Measurements from ENCODE around the gene CAMP. TPM values are rescaled to one million over a fixed set of nuclear protein-coding genes. Genes with fewer than 3 reads are reported as not detected.
"Not testable (repeated sequence)": the region's sequence is repeated elsewhere in the genome, so short reads cannot be mapped to it uniquely, and the experiment has no call there.

CAMP gene

DNA sequence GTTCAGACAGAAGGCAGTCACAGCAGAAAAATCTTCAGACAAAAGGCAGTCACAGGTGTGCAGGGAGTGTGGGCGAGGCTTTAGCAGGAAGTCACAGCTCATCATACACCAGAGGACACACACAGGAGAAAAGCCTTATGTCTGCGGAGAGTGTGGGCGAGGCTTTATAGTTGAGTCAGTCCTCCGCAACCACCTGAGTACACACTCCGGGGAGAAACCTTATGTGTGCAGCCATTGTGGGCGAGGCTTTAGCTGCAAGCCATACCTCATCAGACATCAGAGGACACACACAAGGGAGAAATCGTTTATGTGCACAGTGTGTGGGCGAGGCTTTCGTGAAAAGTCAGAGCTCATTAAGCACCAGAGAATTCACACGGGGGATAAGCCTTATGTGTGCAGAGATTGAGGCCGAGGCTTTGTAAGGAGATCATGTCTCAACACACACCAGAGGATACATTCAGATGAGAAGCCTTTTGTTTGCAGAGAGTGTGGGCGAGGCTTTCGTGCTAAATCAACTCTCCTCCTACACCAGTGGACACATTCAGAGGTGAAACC is 45.2 kb downstream of the CAMP start:
- no peaks in the 10 kb centered on the region for H3K4me1 ChIP-seq (ENCODE audit: control insufficient read depth, insufficient read depth, low read length)
- H3K4me2 ChIP-seq (ENCODE audit: low read length) = no peak overlapping the region
- H3K27me3 ChIP-seq (ENCODE audit: control insufficient read depth, insufficient read depth, low read length) = no peaks in the 10 kb centered on the region
- no peaks in the 10 kb centered on the region for H3K9me3 ChIP-seq (replicated peaks; ENCODE audit: low read length)
- H3K4me3 ChIP-seq (ENCODE audit: low read length) = no peak overlapping the region
- H3K9ac ChIP-seq (ENCODE audit: low read depth, low read length) = no peak overlapping the region
- H3K36me3 ChIP-seq (ENCODE audit: insufficient read depth, low read length) = peaks cover 9% of the 10 kb centered on the region

DNA sequence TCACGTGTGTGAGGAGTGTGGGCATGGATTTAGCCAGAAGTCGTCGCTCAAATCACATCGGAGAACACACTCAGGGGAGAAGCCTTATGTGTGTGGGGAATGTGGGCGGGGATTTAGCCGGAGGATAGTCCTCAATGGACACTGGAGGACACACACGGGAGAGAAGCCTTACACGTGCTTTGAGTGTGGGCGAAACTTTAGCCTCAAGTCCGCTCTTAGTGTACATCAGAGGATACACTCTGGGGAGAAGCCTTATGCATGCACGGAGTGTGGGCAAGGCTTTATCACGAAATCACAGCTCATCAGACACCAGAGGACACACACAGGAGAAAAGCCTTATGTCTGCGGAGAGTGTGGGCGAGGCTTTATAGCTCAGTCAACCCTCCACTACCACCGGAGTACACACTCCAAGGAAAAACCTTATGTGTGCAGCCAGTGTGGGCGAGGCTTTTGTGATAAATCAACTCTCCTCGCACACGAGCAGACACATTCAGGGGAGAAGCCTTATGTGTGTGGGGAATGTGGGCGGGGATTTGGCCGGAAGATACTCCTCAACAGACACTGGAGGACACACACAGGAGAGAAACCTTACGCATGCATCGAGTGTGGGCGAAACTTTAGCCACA is 45.8 kb downstream of the CAMP start:
- no peak overlapping the region for H3K9ac ChIP-seq (ENCODE audit: low read depth, low read length)
- peaks cover 9% of the 10 kb centered on the region for H3K36me3 ChIP-seq (ENCODE audit: insufficient read depth, low read length)
- H3K4me3 ChIP-seq (ENCODE audit: low read length) = no peak overlapping the region
- no peaks in the 10 kb centered on the region for H3K4me1 ChIP-seq (ENCODE audit: control insufficient read depth, insufficient read depth, low read length)
- no peaks in the 10 kb centered on the region for H3K27me3 ChIP-seq (ENCODE audit: control insufficient read depth, insufficient read depth, low read length)
- no peak overlapping the region for H3K4me2 ChIP-seq (ENCODE audit: low read length)
- H3K9me3 ChIP-seq (replicated peaks; ENCODE audit: low read length) = no peaks in the 10 kb centered on the region

DNA sequence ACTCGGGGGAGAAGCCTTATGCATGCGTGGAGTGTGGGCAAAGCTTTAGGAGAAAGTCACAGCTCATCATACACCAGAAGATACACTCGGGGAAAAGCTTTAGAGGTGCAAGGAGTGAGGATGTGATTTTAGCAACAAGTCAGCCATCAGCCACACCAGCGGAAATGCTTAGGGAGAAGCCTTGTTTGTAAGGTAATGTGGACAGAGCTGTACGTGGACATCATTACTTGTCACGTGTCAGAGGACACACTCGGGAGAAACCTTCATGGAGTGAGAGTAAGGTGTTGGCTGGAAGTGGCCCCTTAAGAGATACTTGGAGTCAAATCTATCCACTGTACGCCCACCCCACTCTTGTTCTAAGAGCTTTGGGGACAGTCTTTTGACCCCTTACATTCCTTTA is 46.3 kb downstream of the CAMP start:
- Histone ChIP-seq H3K4me1 (ENCODE audit: control insufficient read depth, insufficient read depth, low read length) (no peaks in the 10 kb centered on the region), H3K4me2 (ENCODE audit: low read length) (no peak overlapping the region), H3K27me3 (ENCODE audit: control insufficient read depth, insufficient read depth, low read length) (no peaks in the 10 kb centered on the region), H3K9me3 (replicated peaks; ENCODE audit: low read length) (no peaks in the 10 kb centered on the region), H3K36me3 (ENCODE audit: insufficient read depth, low read length) (peaks cover 9% of the 10 kb centered on the region), H3K4me3 (ENCODE audit: low read length) (no peak overlapping the region), H3K9ac (ENCODE audit: low read depth, low read length) (no peak overlapping the region)

- Histone ChIP-seq H3K9me3 (replicated peaks; ENCODE audit: low read length) (no peaks in the 10 kb centered on the region), H3K4me1 (ENCODE audit: control insufficient read depth, insufficient read depth, low read length) (peaks cover 3% of the 10 kb centered on the region)
Observed at GRCh38 chr3:48270306-48270705, 47.0 kb downstream of the CAMP start.

DNA sequence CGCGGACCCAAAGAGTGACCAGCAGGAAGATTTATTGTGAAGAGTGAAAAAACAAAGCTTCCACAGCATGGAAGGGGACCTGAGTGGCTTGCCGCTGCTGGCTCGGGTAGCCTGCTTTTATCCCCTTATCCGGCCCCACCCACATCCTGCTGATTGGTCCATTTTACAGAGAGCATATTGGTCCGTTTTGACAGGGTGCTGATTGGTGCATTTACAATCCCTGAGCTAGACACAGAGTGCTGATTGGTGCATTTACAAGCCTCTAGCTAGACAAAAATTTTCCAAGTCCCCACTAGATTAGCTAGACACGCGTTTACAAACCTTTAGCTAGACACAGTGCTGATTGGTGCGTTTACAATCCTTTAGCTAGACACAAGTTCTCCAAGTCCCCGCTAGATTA is 47.9 kb downstream of the CAMP start:
- H3K4me2 ChIP-seq (ENCODE audit: low read length); H3K36me3 ChIP-seq (ENCODE audit: insufficient read depth, low read length); H3K9me3 ChIP-seq (replicated peaks; ENCODE audit: low read length); H3K27me3 ChIP-seq (ENCODE audit: control insufficient read depth, insufficient read depth, low read length); H3K4me3 ChIP-seq (ENCODE audit: low read length); H3K4me1 ChIP-seq (ENCODE audit: control insufficient read depth, insufficient read depth, low read length); H3K9ac ChIP-seq (ENCODE audit: low read depth, low read length): not testable (repeated sequence)

More at GRCh38 chr3:48270306-48270705, 47.0 kb downstream of the CAMP start:
- no peak overlapping the region for H3K4me2 ChIP-seq (ENCODE audit: low read length)
- H3K27me3 ChIP-seq (ENCODE audit: control insufficient read depth, insufficient read depth, low read length) = no peaks in the 10 kb centered on the region
- H3K9ac ChIP-seq (ENCODE audit: low read depth, low read length) = no peak overlapping the region
- H3K36me3 ChIP-seq (ENCODE audit: insufficient read depth, low read length) = peaks cover 9% of the 10 kb centered on the region
- no peak overlapping the region for H3K4me3 ChIP-seq (ENCODE audit: low read length)

DNA sequence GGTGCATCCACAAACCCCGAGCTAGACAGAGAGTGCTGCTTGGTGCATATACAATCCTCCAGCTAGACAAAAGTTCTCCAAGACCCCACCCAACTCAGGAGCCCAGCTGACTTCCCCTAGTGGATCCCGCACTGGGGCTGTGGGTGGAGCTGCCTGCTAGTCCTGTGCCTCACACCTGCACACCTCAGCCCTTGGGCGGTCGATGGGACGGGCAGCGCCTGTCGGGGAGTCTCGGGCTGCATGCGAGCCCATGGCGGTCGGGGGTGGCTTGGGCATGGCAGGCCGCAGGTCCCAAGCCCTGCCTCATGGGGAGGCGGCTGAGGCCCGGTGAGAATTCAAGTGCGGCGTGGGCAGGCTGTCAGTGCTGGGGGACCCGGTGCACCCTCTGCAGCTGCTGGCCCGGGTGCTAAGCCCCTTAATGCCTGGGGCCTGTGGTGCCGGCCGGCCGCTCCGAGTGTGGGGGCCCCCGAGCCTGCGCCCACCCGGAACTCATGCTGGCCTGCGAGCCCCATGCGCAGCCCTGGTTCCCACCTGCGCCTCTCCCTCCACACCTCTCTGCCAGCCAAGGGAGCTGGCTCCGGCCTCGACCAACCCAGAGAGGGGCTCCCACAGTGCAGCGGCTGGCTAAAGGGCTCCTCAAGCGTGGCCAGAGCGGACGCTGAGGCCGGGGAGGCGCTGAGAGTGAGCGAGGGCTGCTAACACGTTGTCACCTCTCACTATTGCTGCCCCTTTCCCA is 48.6 kb downstream of the CAMP start:
- no peaks in the 10 kb centered on the region for H3K27me3 ChIP-seq (ENCODE audit: control insufficient read depth, insufficient read depth, low read length)
- no peak overlapping the region for H3K9ac ChIP-seq (ENCODE audit: low read depth, low read length)
- no peaks in the 10 kb centered on the region for H3K9me3 ChIP-seq (replicated peaks; ENCODE audit: low read length)
- no peak overlapping the region for H3K4me2 ChIP-seq (ENCODE audit: low read length)
- peaks cover 9% of the 10 kb centered on the region for H3K36me3 ChIP-seq (ENCODE audit: insufficient read depth, low read length)
- peaks cover 4% of the 10 kb centered on the region for H3K4me1 ChIP-seq (ENCODE audit: control insufficient read depth, insufficient read depth, low read length)
- no peak overlapping the region for H3K4me3 ChIP-seq (ENCODE audit: low read length)

DNA sequence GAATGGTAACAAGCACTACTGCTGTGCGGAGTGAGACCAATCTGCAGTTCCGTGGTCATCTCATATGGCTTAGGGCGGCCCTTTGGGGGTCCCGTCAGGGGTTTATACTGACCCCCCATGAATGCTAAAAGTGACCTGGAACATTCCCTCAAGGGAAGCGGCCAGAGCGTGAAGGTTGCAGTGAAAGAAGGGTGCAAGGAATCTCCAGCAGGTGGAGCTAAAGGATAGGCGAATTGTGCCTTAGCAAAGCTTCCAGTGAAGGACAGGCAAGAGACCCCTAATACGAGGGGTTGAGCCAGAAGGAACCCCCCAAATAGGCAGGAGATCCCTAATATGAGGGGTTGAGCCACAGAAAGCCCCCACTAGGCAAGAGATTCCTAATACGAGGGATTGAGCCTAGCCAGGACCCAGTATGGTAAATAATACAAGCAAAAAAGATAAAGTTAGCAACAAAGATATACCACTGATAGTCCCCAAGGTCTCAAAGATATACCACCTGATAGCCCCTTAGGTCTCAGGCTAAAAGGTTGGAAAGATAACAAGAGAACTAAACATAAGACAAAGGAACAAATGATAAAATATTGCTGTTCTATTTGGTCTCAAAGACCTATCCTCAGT is 50.4 kb downstream of the CAMP start:
- peaks cover 4% of the 10 kb centered on the region for H3K4me1 ChIP-seq (ENCODE audit: control insufficient read depth, insufficient read depth, low read length)
- H3K4me2 ChIP-seq (ENCODE audit: low read length) = no peak overlapping the region
- H3K27me3 ChIP-seq (ENCODE audit: control insufficient read depth, insufficient read depth, low read length) = no peaks in the 10 kb centered on the region
- H3K36me3 ChIP-seq (ENCODE audit: insufficient read depth, low read length) = peaks cover 5% of the 10 kb centered on the region
- H3K9me3 ChIP-seq (replicated peaks; ENCODE audit: low read length) = no peaks in the 10 kb centered on the region
- no peak overlapping the region for H3K4me3 ChIP-seq (ENCODE audit: low read length)
- H3K9ac ChIP-seq (ENCODE audit: low read depth, low read length) = no peak overlapping the region

DNA sequence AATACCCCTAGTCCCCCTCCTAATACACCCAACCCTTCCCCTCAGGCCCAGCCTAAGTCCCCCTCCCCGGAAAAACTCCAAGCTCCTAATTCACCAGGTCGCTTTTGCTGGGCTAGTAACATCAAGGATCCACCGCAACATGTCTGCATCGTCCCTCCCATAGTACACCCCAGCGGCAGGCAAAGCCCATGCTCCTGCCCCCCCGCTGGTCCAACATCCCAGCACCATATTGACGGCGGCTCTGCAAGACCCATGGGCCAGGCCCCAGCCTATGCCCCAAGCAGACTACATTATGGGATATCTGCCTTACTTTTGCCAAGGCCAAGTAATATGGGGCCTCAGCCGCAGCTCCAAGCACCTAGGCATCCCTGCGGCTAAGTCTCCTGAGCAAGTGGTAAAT is 51.2 kb downstream of the CAMP start:
- H3K36me3 ChIP-seq (ENCODE audit: insufficient read depth, low read length) = peaks cover 2% of the 10 kb centered on the region
- H3K27me3 ChIP-seq (ENCODE audit: control insufficient read depth, insufficient read depth, low read length) = peaks cover 3% of the 10 kb centered on the region
- peaks cover 4% of the 10 kb centered on the region for H3K4me1 ChIP-seq (ENCODE audit: control insufficient read depth, insufficient read depth, low read length)
- H3K9me3 ChIP-seq (replicated peaks; ENCODE audit: low read length) = no peaks in the 10 kb centered on the region
- H3K4me3 ChIP-seq (ENCODE audit: low read length) = no peak overlapping the region
- no peak overlapping the region for H3K9ac ChIP-seq (ENCODE audit: low read depth, low read length)
- no peak overlapping the region for H3K4me2 ChIP-seq (ENCODE audit: low read length)

Small RNA genes lying within 50 kb of the gene (small RNA-seq; reads per million reads assigned to genes)
- not detected for gene MIR4443
- not detected for gene NDUFB1P1
- gene RNU7-128P = not detected

Data from skeletal muscle satellite cell (primary cell).